MM.1S (cell line): ENCODE results near the gene NRTN.

Source experiments
- DNase-seq: peaks from one replicate; pipeline ENCODE4 v3.0.0-alpha.2; 2015
- H2AFZ ChIP-seq: fragments of 300-600 bp; sonication (generic); 2 replicates; pipeline ENCODE4 v1.6.0; 2016; ENCODE audit warnings: antibody characterized with exemption, low read length
- H3F3A ChIP-seq: fragments of 300-600 bp; sonication (generic); 2 replicates; pipeline ENCODE4 v1.6.1; 2016; ENCODE audit warnings: mild to moderate bottlenecking, antibody characterized with exemption, low read length, moderate library complexity, mixed read lengths; ENCODE audit not compliant: insufficient read depth
- H3K27ac ChIP-seq: fragments of 300-600 bp; sonication (generic); 2 replicates; pipeline ENCODE4 v1.5.1; 2016; ENCODE audit warnings: mild to moderate bottlenecking, low read length
- H3K27me3 ChIP-seq: fragments of 300-600 bp; sonication (generic); replicated peaks from 2 replicates; pipeline ENCODE4 v1.6.0; 2016; ENCODE audit warnings: low read length; ENCODE audit not compliant: insufficient read depth
- H3K36me3 ChIP-seq: fragments of 300-600 bp; sonication (generic); replicated peaks from 2 replicates; pipeline ENCODE4 v1.6.1; 2016; ENCODE audit warnings: mild to moderate bottlenecking, low read length, mixed read lengths; ENCODE audit not compliant: insufficient read depth
- H3K4me1 ChIP-seq: fragments of 300-600 bp; sonication (generic); 2 replicates; pipeline ENCODE4 v1.6.1; 2016; ENCODE audit warnings: low read length, mixed read lengths
- H3K4me2 ChIP-seq: fragments of 300-600 bp; sonication (generic); 2 replicates; pipeline ENCODE4 v1.6.0; 2016; ENCODE audit warnings: low read depth, low read length
- H3K4me3 ChIP-seq: fragments of 300-600 bp; sonication (generic); 2 replicates; pipeline ENCODE4 v1.5.1; 2016; ENCODE audit warnings: low read length, mixed read lengths
- H3K79me2 ChIP-seq: fragments of 300-600 bp; sonication (generic); 2 replicates; pipeline ENCODE4 v1.6.1; 2016; ENCODE audit warnings: mixed run types, low read length, mixed read lengths
- H3K9ac ChIP-seq: fragments of 300-600 bp; sonication (generic); 2 replicates; pipeline ENCODE4 v1.6.1; 2016; ENCODE audit warnings: low read length, mixed read lengths
- H3K9me2 ChIP-seq: fragments of 300-600 bp; sonication (generic); replicated peaks from 2 replicates; pipeline ENCODE4 v1.6.1; 2016; ENCODE audit warnings: mild to moderate bottlenecking, low read length, mixed read lengths; ENCODE audit not compliant: insufficient read depth
- H3K9me3 ChIP-seq: fragments of 300-600 bp; sonication (generic); replicated peaks from 2 replicates; pipeline ENCODE4 v1.6.1; 2016; ENCODE audit warnings: mild to moderate bottlenecking, low read length, mixed read lengths; ENCODE audit not compliant: insufficient read depth
- H4K20me1 ChIP-seq: fragments of 300-600 bp; sonication (generic); 2 replicates; pipeline ENCODE4 v1.6.1; 2016; ENCODE audit warnings: mild to moderate bottlenecking, low read length, moderate library complexity, mixed read lengths; ENCODE audit not compliant: insufficient read depth
- CTCF ChIP-seq: fragments of 300-600 bp; sonication (generic); IDR thresholded peaks from 2 replicates; pipeline ENCODE4 v1.5.1; 2016; ENCODE audit warnings: antibody characterized with exemption, low read length, mixed read lengths
- EZH2 ChIP-seq: fragments of 300-600 bp; sonication (generic); optimal IDR thresholded peaks from 2 replicates; pipeline ENCODE3; 2017; ENCODE audit warnings: low read depth, mild to moderate bottlenecking, antibody characterized with exemption, low read length, mixed read lengths
- EZH2phosphoT487 ChIP-seq: fragments of 300-600 bp; sonication (generic); IDR thresholded peaks from 2 replicates; pipeline ENCODE4 v1.6.1; 2018; ENCODE audit warnings: antibody characterized with exemption, low read length

The NRTN gene

GRCh38 chr19:5857203-5858081 lies 52.6 kb downstream of the NRTN start:
- Histone ChIP-seq H2AFZ (no peak overlapping the region), H3K27me3 (peaks cover 98% of the 10 kb centered on the region), H3F3A (no peaks in the 10 kb centered on the region), H3K9me2 (no peaks in the 10 kb centered on the region), H3K36me3 (no peaks in the 10 kb centered on the region), H3K9me3 (no peaks in the 10 kb centered on the region), H3K4me2 (no peak overlapping the region), H3K4me1 (no peaks in the 10 kb centered on the region), H3K4me3 (no peak overlapping the region), H4K20me1 (no peaks in the 10 kb centered on the region), H3K27ac (no peak overlapping the region), H3K79me2 (no peaks in the 10 kb centered on the region), H3K9ac (no peak overlapping the region)
- TF ChIP-seq EZH2phosphoT487, result no peak
- TF ChIP-seq EZH2, result no peak
- TF ChIP-seq CTCF, result no peak
- DNase-seq, result no peak

GRCh38 chr19:5863030-5863665 lies 58.3 kb downstream of the NRTN start:
- no peaks in the 10 kb centered on the region for H3K9me3 ChIP-seq
- H3K36me3 ChIP-seq, result no peaks in the 10 kb centered on the region
- H3F3A ChIP-seq, result no peaks in the 10 kb centered on the region
- H3K4me1 ChIP-seq, result no peaks in the 10 kb centered on the region
- no peak overlapping the region for H3K4me3 ChIP-seq
- no peaks in the 10 kb centered on the region for H4K20me1 ChIP-seq
- H3K79me2 ChIP-seq, result no peaks in the 10 kb centered on the region
- H3K9me2 ChIP-seq, result no peaks in the 10 kb centered on the region
- no peak for TF ChIP-seq CTCF
- TF ChIP-seq EZH2phosphoT487, result no peak
- no peak for TF ChIP-seq EZH2
- no peak overlapping the region for H3K27ac ChIP-seq
- no peak overlapping the region for H3K9ac ChIP-seq
- no peak overlapping the region for H2AFZ ChIP-seq
- no peak overlapping the region for H3K4me2 ChIP-seq
- DNase-seq, result no peak
- H3K27me3 ChIP-seq, result peaks cover 91% of the 10 kb centered on the region

- no peaks in the 10 kb centered on the region for H3F3A ChIP-seq
- H3K27ac ChIP-seq, result no peak overlapping the region
- no peak overlapping the region for H3K4me2 ChIP-seq
- H3K4me1 ChIP-seq, result no peaks in the 10 kb centered on the region
- no peak overlapping the region for H3K4me3 ChIP-seq
- no peak overlapping the region for H3K9ac ChIP-seq
- H3K27me3 ChIP-seq, result peaks cover 88% of the 10 kb centered on the region
- H2AFZ ChIP-seq, result no peak overlapping the region
- no peaks in the 10 kb centered on the region for H3K79me2 ChIP-seq
- no peaks in the 10 kb centered on the region for H4K20me1 ChIP-seq
- H3K9me2 ChIP-seq, result no peaks in the 10 kb centered on the region
- H3K36me3 ChIP-seq, result no peaks in the 10 kb centered on the region
- no peaks in the 10 kb centered on the region for H3K9me3 ChIP-seq
- TF ChIP-seq EZH2phosphoT487 (no peak), EZH2 (no peak), CTCF (no peak)
- DNase-seq, result no peak
Measured at GRCh38 chr19:5864013-5864720, 59.3 kb downstream of the NRTN start.
